ENCODE data around the gene MVK.

Gene MVK

DNA sequence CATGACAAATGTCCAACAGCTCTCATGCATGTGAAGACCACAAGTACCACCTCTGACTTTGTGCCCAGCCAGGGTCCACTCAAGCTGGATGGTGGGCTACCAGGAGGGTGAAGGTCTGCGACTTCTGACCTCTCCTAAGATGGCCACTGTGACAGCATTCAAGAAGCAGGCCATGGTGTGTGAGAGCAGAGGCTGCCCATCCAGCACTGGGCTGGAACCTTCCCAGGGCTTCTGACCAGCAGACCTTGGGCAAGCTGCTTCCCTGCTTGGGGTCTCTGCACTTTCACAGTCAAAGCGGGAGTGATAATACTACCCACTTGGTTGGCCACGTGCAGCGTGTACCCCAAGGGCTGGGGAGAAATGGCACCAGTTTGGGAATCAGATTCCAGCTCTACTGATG is 10.7 kb upstream of the MVK start:
- H3K4me3 ChIP-seq (ENCODE audit: low read depth, low read length): no peak overlapping the region
- DNase-seq (ENCODE audit: low read depth): no peak
- TF ChIP-seq, protein P1, sequence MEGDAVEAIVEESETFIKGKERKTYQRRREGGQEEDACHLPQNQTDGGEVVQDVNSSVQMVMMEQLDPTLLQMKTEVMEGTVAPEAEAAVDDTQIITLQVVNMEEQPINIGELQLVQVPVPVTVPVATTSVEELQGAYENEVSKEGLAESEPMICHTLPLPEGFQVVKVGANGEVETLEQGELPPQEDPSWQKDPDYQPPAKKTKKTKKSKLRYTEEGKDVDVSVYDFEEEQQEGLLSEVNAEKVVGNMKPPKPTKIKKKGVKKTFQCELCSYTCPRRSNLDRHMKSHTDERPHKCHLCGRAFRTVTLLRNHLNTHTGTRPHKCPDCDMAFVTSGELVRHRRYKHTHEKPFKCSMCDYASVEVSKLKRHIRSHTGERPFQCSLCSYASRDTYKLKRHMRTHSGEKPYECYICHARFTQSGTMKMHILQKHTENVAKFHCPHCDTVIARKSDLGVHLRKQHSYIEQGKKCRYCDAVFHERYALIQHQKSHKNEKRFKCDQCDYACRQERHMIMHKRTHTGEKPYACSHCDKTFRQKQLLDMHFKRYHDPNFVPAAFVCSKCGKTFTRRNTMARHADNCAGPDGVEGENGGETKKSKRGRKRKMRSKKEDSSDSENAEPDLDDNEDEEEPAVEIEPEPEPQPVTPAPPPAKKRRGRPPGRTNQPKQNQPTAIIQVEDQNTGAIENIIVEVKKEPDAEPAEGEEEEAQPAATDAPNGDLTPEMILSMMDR (IDR thresholded peaks at IDR 0.05; ENCODE audit: control insufficient read depth, extremely low read depth, insufficient read depth): no peak

- no peak overlapping the region for H3K4me3 ChIP-seq (ENCODE audit: low read depth, low read length)
- TF ChIP-seq, protein P1 (IDR thresholded peaks at IDR 0.05; ENCODE audit: control insufficient read depth, extremely low read depth, insufficient read depth): no peak
- DNase-seq (ENCODE audit: low read depth): no peak
These were observed 10.0 kb upstream of the MVK start for GRCh38 chr12:109563291-109564284.

GRCh38 chr12:109566424-109566823 is 7.2 kb upstream of the MVK start:
- DNase-seq (ENCODE audit: low read depth): no peak
- TF ChIP-seq, protein P1 (IDR thresholded peaks at IDR 0.05; ENCODE audit: control insufficient read depth, extremely low read depth, insufficient read depth): no peak
- H3K4me3 ChIP-seq (ENCODE audit: low read depth, low read length): no peak overlapping the region

GRCh38 chr12:109567296-109567695 is 6.3 kb upstream of the MVK start:
- H3K4me3 ChIP-seq (ENCODE audit: low read depth, low read length): no peak overlapping the region
- TF ChIP-seq, protein P1 (IDR thresholded peaks at IDR 0.05; ENCODE audit: control insufficient read depth, extremely low read depth, insufficient read depth): no peak
- no peak for DNase-seq (ENCODE audit: low read depth)

DNA sequence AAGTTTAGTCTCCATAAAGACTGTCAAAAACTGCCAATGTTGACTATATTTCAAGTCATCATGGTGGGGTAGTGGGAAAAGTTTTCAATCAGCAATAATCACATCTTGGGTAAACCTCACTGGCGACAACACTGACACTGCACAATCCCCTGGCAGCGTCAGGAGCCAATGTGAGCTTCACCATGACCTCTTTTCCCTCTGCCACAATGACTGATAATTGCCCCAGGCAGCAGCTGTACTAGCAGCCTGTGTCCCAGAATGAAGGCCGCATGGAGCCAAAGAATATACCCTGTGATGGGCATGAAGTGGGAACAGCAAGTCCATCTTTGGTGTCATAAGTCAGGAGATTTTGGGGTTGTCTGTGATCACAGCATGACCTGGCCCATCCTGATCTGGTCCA is 5.6 kb upstream of the MVK start:
- no peak for DNase-seq (ENCODE audit: low read depth)
- no peak overlapping the region for H3K4me3 ChIP-seq (ENCODE audit: low read depth, low read length)
- TF ChIP-seq, protein P1 (IDR thresholded peaks at IDR 0.05; ENCODE audit: control insufficient read depth, extremely low read depth, insufficient read depth): no peak

- H3K4me3 ChIP-seq (ENCODE audit: low read depth, low read length): no peak overlapping the region
- no peak for DNase-seq (ENCODE audit: low read depth)
- TF ChIP-seq, protein P1 (IDR thresholded peaks at IDR 0.05; ENCODE audit: control insufficient read depth, extremely low read depth, insufficient read depth): no peak
These were observed 5.1 kb upstream of the MVK start for GRCh38 chr12:109568486-109568885.
